K562 (cell line): Measurements from ENCODE around the gene GIT2. TPM values are rescaled to one million over a fixed set of nuclear protein-coding genes. Genes with fewer than 3 reads are reported as not detected.
A peak's percentile ranks its signal among the peaks of the same experiment; 100 is the strongest.

Experiments
- ATAC-seq: fragments of 200-7000 bp; cut with Tn5 transposase; 3 replicates; pipeline ENCODE4 v1.9.1; 2020; ENCODE audit warnings: moderate library complexity
- BruUV-seq: library from RNA; stranded (reverse); fragments of 400-500 nt; replicated peaks from 2 replicates; lab custom pipeline; 2021; lab: Mats Ljungman, UMichigan
- CTCF ChIA-PET: fragments of 300-600 bp; formaldehyde crosslinking; extraction: SDS; loops from one replicate; lab custom pipeline; 2021; ENCODE audit warnings: low intra/inter-chr PET ratio; lab: Yijun Ruan, JAX
- POLR2A ChIA-PET: fragments of 300-600, 350-650 bp; sonication (Branson Sonifier 250); formaldehyde crosslinking; extraction: SDS; loops from one replicate; lab custom pipeline; 2021; ENCODE audit warnings: antibody characterized with exemption, inconsistent platforms; lab: Yijun Ruan, JAX
- DNase-seq, 4 experiments: peaks; one replicate each; pipeline versions ENCODE4 v3.0.0 to v3.0.0-alpha.2; 2011 to 2018; ENCODE audit warnings: low spot score in 3 of 4, mixed read lengths in 3 of 4; ENCODE audit errors: extremely low read depth in 1 of 4
- FAIRE-seq: peaks from 2 replicates; lab custom pipeline; 2011; peaks lifted over from hg19 to GRCh38; lab: Jason Lieb, UNC
- H2AFZ ChIP-seq: 2 replicates; pipeline ENCODE4 v1.6.0; 2011; ENCODE audit warnings: low read depth, low read length, control low read depth, inconsistent platforms
- H3K27ac ChIP-seq: fragments of 200-600 bp; 3 replicates; pipeline ENCODE4 v1.8.0; 2011; ENCODE audit warnings: low read depth, mild to moderate bottlenecking, control low read depth, inconsistent platforms, low read length, moderate library complexity, mixed read lengths; ENCODE audit errors: extremely low read depth
- H3K27me3 ChIP-seq, 2 experiments: fragments of 300-600 bp in 1 of 2; 2 replicates in 1 of 2; 3 replicates in 1 of 2; pipeline versions ENCODE4 v1.6.0 to v1.8.0; 2011; ENCODE audit warnings: inconsistent platforms in 2 of 2, low read length in 2 of 2, mild to moderate bottlenecking in 1 of 2, mixed read lengths in 1 of 2, moderate library complexity in 1 of 2; ENCODE audit not compliant: control insufficient read depth in 2 of 2, insufficient read depth in 2 of 2
- H3K36me3 ChIP-seq: fragments of 300-600 bp; 3 replicates; pipeline ENCODE4 v1.8.0; 2011; ENCODE audit warnings: mild to moderate bottlenecking, low read length, inconsistent platforms; ENCODE audit not compliant: control insufficient read depth, insufficient read depth
- H3K4me1 ChIP-seq, 2 experiments: fragments of 200-600 bp in 1 of 2; replicated peaks in 1 of 2; 2 replicates in 1 of 2; 3 replicates in 1 of 2; pipeline versions ENCODE4 v1.5.1 to v1.8.0; 2011; ENCODE audit warnings: inconsistent platforms in 2 of 2, low read length in 2 of 2, mild to moderate bottlenecking in 1 of 2, mixed read lengths in 1 of 2, moderate library complexity in 1 of 2; ENCODE audit not compliant: control insufficient read depth in 2 of 2, insufficient read depth in 2 of 2
- H3K4me2 ChIP-seq: 2 replicates; pipeline ENCODE4 v1.6.1; 2011; ENCODE audit warnings: low read length, control low read depth, inconsistent platforms, mixed read lengths; ENCODE audit not compliant: insufficient read depth
- H3K4me3 ChIP-seq: fragments of 200-600 bp; sonication (generic), shearing (Covaris generic); 2 replicates; pipeline ENCODE4 v1.5.1; 2016; ENCODE audit warnings: control low read depth, inconsistent platforms
- H3K79me2 ChIP-seq: fragments of 200-600 bp; 3 replicates; pipeline ENCODE4 v1.8.0; 2011; ENCODE audit warnings: low read length, inconsistent platforms; ENCODE audit not compliant: control insufficient read depth, insufficient read depth
- H3K9ac ChIP-seq, 2 experiments: 2 replicates each; pipeline versions ENCODE4 v1.6.0 to v1.6.1; 2011; ENCODE audit warnings: low read depth in 2 of 2, low read length in 2 of 2, control low read depth in 1 of 2, inconsistent platforms in 1 of 2, mild to moderate bottlenecking in 1 of 2, mixed read lengths in 1 of 2; ENCODE audit not compliant: insufficient read depth in 1 of 2
- H3K9me1 ChIP-seq: one replicate; pipeline ENCODE4 v1.6.0; 2011; ENCODE audit warnings: inconsistent platforms, mild to moderate bottlenecking, low read length, moderate library complexity; ENCODE audit not compliant: control insufficient read depth, insufficient read depth
- H3K9me3 ChIP-seq: replicated peaks from 2 replicates; pipeline ENCODE4 v1.5.1; 2011; ENCODE audit warnings: low read depth, low read length, inconsistent platforms; ENCODE audit not compliant: control insufficient read depth, insufficient read depth
- H4K20me1 ChIP-seq: replicated peaks from 2 replicates; pipeline ENCODE4 v1.6.1; 2011; ENCODE audit warnings: low read length, inconsistent platforms, mixed read lengths; ENCODE audit not compliant: control insufficient read depth, insufficient read depth
- CUX1 ChIP-seq: fragments of 200-800 bp; sonication (Bioruptor generic); IDR thresholded peaks from 2 replicates; pipeline ENCODE4 v1.6.1; 2016; ENCODE audit warnings: missing genetic modification characterization, missing compliant biosample characterization
- ESRRB ChIP-seq: fragments of 250-450 bp; sonication (Bioruptor Pico); IDR thresholded peaks from 2 replicates; pipeline ENCODE4 v1.5.0; 2020; ENCODE audit warnings: mild to moderate bottlenecking, moderate library complexity, borderline replicate concordance
- GATAD2A ChIP-seq: fragments of 450-650 bp; IDR thresholded peaks from 2 replicates; pipeline ENCODE4 v1.6.1; 2017
- GTF2F1 ChIP-seq: IDR thresholded peaks from 2 replicates; pipeline ENCODE4 v1.6.1; 2011; ENCODE audit warnings: low read depth, low read length, improper control_type of control experiment
- HINFP ChIP-seq: fragments of 450-650 bp; conservative IDR thresholded peaks from 2 replicates; pipeline ENCODE4 v1.6.1; 2016; ENCODE audit warnings: missing genetic modification characterization, low read depth, mild to moderate bottlenecking, control low read depth, missing compliant biosample characterization
- PHF21A ChIP-seq: fragments of 450-650 bp; IDR thresholded peaks from 2 replicates; pipeline ENCODE4 v1.6.1; 2017; ENCODE audit warnings: low read depth, borderline replicate concordance
- PURB ChIP-seq: sonication (generic); formaldehyde crosslinking; IDR thresholded peaks from 2 replicates; pipeline ENCODE4 v1.9.0; 2021; ENCODE audit warnings: low read depth, mild to moderate bottlenecking, missing genetic modification reagents
- SRSF7 ChIP-seq: fragments of 200-400 bp; formaldehyde crosslinking; optimal IDR thresholded peaks from 2 replicates; pipeline ENCODE3; 2017; ENCODE audit warnings: mild to moderate bottlenecking, low read depth, low read length
- ZNF217 ChIP-seq: sonication (generic); formaldehyde crosslinking; IDR thresholded peaks from 2 replicates; pipeline ENCODE4 v1.8.0; 2022; ENCODE audit warnings: mild to moderate bottlenecking, missing genetic modification reagents
- WGBS: fragments of 100-300 bp; shearing (Covaris generic); methylation state at CpG from one replicate; pipeline ENCODE4 v1.1.6; 2016; ENCODE audit warnings: low coverage, mixed read lengths; ENCODE audit not compliant: insufficient coverage; ENCODE audit errors: missing lambda C conversion rate; 5-methylcytosine and 5-hydroxymethylcytosine counted together
- in situ Hi-C: fragments of 300-500 bp; cut with MboI; formaldehyde crosslinking; loops from 4 replicates; pipeline ENCODE4 v1.15.0; 2018; ENCODE audit warnings: inconsistent platforms, mixed read lengths
- intact Hi-C: fragments of 100-400 bp; cut with micrococcal nuclease; formaldehyde crosslinking; loops from 2 replicates; pipeline ENCODE4 v1.14.2; 2022
- polyA plus RNA-seq, 8 experiments: library from polyadenylated mRNA; depleted of rRNA in 4 of 8; stranded (reverse) in 5 of 8; unstranded in 3 of 8; fragments of >200 nt; fragmentation: Nextera tagmentation in 2 of 8; fragmentation: Illumina TruSeq in 1 of 8; extraction: Ambion mirVana in 2 of 8; extraction: Trizol in 1 of 8; gene quantifications; 2 replicates each; pipeline versions ENCODE4 v1.2.1 to v1.2.3, GENCODE V29; 2011 to 2014; ENCODE audit warnings: inconsistent platforms in 1 of 8, missing spikeins in 1 of 8
- total RNA-seq, 7 experiments: library from RNA; depleted of rRNA in 6 of 7; stranded (reverse); fragments of >200 nt in 6 of 7; fragmentation: Illumina TruSeq in 2 of 7; extraction: Trizol in 2 of 7; gene quantifications; 2 replicates each; pipeline versions ENCODE4 v1.2.1 to v1.2.3, GENCODE V29; 2011 to 2021; ENCODE audit warnings: low replicate concordance in 1 of 7

Gene GIT2
- total and polyA plus RNA-seq, 9 of the 15 experiments (the other 6 are each of a cell fraction or from before 2014, with no cell fraction given), result 4.0 to 30.4 (median 23.5) TPM

GRCh38 chr12:109921982-109922381, 74.2 kb downstream of the GIT2 start:
- BruUV-seq, result no TSS peak
- ChIA-PET CTCF (no interaction called here), POLR2A (interaction anchor here (0.6 kb wide), 1 partner anchor 12 kb away, joined by 4 read pairs; no protein-coding TSS in a partner anchor)
- Histone ChIP-seq H2AFZ (no peak overlapping the region), H3K9ac (no peak overlapping the region), H3K79me2 (no peaks in the 10 kb centered on the region), H3K36me3 (peaks cover 27% of the 10 kb centered on the region; the same call in 2 of the 3 replicates), H3K4me2 (no peak overlapping the region), H3K4me1 (peaks cover 0 to 18% of the 10 kb centered on the region in 2 experiments; a peak in 2 of 5 replicates), H3K27ac (no peak overlapping the region), H3K9me1 (no peaks in the 10 kb centered on the region), H3K4me3 (no peak overlapping the region), H3K27me3 (no peaks in the 10 kb centered on the region), H4K20me1 (no peaks in the 10 kb centered on the region), H3K9me3 (no peaks in the 10 kb centered on the region)
- no peak for FAIRE-seq
- in situ Hi-C loops, result no loop called here
- 52% methylated on average over 4 of the region's 4 CpGs for WGBS
- TF ChIP-seq CUX1 (CRISPR knock-in tag), result no peak
- no peak for TF ChIP-seq GATAD2A
- TF ChIP-seq SRSF7, result no peak
- TF ChIP-seq PHF21A, result no peak
- no peak for TF ChIP-seq ZNF217 (CRISPR knock-in tag)
- TF ChIP-seq ESRRB (CRISPR knock-in tag), result no peak
- TF ChIP-seq HINFP, result 0 out of 2 replicates have a peak, but pooled peaks have one; percentile 52
- no peak for TF ChIP-seq GTF2F1
- TF ChIP-seq PURB, result no peak
- DNase-seq, result no peak
- no peak for ATAC-seq
- intact Hi-C loops, result no loop called here
